DMS 273 (cell line): ENCODE measurements around the gene GRAMD1A.
"Not testable (repeated sequence)": the region's sequence is repeated elsewhere in the genome, so short reads cannot be mapped to it uniquely, and the experiment has no call there.

Source experiments
- DNase-seq: peaks from one replicate; lab custom pipeline; 2025; ENCODE audit not compliant: unreplicated experiment; lab: John Stamatoyannopoulos, UW

The GRAMD1A gene

DNA sequence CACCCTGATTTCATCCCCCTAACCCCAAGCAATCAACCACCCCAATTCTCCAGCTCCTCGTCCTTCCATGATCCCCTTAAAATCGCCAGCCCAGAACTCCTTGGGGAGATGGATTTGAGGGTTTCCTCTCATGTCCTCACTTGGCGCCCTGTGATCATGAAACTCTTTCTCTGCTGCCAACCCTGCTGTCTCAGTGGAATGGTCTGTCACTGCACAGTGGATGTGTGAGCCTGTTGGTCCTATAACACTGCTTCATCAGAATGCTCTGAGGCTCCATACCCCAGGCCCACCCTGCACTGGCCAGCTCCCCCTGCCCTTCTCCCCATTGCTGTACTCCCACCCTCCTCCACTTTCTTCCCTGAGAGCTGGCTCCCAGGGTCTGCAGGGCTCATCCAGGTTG lies 23.5 kb upstream of the GRAMD1A start:
- no peak for DNase-seq

DNA sequence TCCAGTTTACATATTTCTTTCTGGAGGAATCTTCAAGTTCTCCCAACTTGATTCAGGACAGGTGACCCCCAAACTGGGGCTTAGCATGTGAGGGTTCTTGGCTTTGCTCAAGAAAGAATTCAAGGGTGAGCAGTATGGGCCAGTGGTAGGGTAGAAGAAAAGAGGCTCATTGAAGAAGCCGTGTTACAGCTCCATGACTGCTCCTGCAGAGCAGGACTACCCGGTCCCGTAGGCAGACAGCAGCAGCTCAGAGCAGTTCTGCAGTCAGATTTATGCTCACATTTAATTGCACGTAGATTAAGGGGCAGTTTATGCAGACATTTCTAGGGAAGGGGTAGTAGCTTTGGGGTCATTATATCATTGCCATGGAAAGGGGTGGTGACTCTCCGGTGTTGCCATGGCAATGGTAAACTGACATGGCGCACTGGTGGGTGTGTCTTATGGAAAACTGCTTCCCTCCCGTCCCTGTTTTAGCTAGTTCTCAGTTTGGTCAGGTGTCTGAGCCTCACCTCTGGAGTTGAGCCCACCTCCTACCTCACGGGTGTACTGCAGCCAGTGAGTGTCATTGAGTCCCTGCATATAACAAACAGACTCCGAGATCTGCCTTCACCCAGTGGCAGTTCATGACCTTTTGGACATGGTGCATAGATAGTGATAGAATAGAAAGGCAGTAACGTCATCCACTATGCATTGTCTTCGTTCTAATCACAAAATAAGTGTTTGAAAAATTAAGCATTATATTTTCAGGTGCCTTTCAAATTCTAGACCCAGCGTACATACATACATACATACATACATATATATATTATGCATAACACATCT lies 20.1 kb upstream of the GRAMD1A start:
- no peak for DNase-seq

DNA sequence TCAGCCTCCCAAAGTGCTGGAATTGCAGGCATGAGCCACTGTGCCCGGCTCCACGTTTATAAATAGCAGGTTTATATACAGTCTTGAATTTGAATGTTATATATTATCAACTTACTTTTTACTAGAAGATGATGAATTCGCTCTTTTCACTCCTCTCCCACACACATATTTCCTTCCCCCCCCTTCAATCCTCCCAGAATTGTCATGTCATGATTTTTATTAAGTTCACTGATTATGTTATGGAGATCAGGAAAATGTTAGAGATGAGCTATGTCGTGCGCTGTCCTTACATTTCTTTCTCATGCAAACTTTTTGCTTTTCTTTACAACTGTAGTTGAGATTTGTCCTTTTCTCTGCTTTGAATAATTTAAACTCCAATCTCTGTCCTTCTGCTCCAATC lies 17.8 kb upstream of the GRAMD1A start:
- DNase-seq: no peak

DNA sequence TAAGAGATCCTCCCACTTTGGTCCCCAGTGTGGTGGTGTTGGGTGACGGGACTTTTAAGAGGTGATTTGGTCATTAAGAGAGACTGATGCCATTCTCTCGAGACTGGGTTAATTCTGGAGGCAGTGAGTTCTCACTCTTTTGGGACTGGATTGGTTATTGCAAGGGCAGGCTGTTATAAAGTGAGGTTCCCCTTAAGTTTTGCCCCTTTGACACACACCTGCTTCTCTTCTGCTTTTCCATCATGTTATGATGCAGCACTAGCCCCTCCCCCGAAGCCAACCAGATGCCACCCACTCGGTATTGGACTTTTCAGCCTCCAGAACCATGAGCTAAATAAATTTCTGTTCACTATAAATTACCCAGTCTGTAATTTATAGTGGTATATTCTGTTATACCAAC lies 16.3 kb upstream of the GRAMD1A start:
- DNase-seq: no peak

DNA sequence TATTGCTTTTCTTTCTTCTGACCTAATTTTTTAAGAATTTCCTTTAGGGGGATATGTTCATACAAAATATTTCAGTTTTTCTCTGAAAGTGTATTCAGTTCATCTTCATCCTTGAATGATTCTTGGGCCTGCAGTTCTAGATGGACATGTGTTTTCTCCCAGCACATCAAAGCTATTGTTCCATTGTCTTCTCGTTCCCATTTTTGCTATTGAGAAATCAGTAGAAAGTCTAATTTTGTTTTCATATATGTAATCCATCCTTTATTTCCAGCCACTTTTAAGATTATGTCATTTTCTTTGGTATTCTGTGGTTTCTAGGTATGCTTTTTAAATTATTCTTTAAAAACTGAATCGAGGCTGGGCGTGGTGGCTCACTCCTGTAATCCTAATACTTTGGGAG lies 15.8 kb upstream of the GRAMD1A start:
- no peak for DNase-seq

GRCh38 chr19:34985249-34986022 lies 14.7 kb upstream of the GRAMD1A start:
- peak; percentile 61 for DNase-seq

DNA sequence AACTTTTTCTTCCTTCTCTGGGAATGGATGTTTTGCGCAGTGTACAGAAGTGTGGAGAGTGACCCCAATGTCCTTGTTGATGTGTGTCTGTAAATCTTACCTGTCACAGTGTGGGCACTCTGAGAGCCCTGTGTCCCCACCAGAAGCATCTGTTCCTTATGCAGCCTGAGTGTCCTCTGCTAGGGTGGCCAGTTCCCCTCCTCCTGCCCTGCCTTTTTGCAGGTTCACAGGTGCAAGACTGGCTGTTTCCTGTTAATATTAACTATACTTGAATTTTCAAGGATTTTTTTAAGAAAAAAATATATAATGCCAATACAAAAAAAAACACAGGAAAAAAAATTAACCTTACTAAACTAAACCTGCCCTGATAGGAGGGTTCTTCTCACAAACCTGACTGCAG lies 12.0 kb upstream of the GRAMD1A start:
- DNase-seq: no peak

DNA sequence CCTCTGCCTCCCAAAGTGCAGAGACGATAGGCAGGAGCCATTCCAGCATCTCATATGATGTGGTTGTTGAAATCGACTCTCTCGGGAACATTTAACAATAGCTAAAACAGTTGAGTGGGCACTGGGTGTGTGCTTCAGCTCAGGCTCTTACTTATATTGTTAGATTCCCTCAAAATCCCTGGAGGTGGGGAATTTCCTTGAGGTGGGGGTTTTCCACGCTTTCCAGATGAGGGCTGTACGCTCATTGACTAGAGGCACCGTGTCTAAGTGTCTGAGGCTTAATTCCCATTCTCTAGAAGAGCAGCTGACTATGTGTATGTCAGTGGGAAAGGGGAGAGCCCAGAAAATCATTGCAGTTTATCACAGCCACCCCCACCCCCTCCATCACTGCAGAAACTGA lies 10.8 kb upstream of the GRAMD1A start:
- DNase-seq: no peak

DNA sequence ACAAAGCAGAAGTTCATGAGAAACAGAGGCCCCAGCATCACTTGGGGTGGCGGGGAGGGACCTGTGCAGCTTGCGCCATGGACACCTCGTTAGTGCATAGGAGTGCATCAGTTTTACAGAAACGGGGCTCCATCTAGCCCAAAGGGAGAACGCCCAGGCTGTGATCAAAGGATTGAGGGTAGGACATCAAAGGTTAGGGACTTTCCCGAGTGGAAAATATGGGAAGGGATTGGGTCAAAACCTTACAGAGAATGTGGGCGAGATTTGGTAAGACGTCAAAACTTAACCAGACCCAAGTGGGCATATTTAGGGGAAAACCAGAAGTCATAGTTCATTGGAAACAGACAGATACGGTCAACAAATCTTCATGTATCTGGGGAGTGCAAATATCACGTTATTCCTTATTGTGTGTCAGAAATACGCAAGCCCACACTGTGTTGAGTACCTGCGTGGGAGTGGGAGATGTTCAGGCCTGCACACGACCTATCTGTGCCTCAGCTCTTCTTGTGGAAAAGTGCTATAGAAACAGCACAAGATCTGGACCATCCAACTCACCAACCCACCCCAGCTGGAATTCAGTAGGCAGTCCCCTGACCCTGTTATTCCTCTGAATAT lies 9.4 kb upstream of the GRAMD1A start:
- no peak for DNase-seq

DNA sequence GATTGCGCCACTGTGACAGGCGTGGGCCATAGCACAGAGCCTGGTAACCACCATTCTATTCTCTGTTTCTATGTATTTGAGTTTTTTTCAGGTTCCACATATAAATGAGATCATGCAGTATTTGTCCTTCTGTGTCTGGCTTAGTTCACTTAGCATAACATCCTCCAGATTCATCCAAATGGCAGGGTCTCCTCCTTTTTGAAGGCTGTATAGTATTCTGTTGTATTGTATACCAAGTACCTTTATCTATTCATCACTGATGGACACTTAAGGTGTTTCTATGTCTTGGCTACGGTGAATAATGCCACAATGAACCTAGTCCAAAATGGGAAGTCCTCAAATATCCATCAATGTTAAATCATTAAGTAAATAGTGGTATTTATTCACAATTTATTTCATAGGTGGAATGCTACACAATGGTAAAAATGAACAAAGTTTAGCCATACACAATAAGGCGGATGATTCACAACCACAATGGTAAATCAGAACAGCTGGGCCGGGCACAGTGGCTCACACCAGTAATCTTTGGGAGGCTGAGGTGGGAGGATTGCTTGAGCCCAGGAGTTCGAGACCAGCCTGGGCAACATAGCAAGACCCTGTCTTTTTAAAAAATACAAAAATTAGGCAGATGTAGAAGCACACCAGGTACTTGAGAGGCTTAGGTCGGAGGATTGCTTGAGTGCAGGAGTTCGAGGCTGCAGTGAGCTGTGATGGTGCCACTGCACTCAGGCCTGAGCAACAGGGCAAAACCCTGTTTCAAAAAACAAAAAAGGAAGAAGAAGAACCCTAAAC lies 8.4 kb upstream of the GRAMD1A start:
- no peak for DNase-seq

GRCh38 chr19:34992582-34992981 lies 7.5 kb upstream of the GRAMD1A start:
- DNase-seq: not testable (repeated sequence)

GRCh38 chr19:34994286-34994642 lies 5.9 kb upstream of the GRAMD1A start:
- DNase-seq: no peak

- peak; percentile 17 for DNase-seq
These were observed 5.2 kb upstream of the GRAMD1A start for GRCh38 chr19:34994643-34995541.

GRCh38 chr19:34995551-34995950 lies 4.6 kb upstream of the GRAMD1A start:
- DNase-seq: no peak

GRCh38 chr19:34997071-34997617 lies 3.0 kb upstream of the GRAMD1A start:
- no peak for DNase-seq

- DNase-seq: not testable (repeated sequence)
These were observed 1.9 kb upstream of the GRAMD1A start for GRCh38 chr19:34998224-34998623.

- no peak for DNase-seq
These were observed 1.2 kb upstream of the GRAMD1A start for GRCh38 chr19:34998777-34999497.

DNA sequence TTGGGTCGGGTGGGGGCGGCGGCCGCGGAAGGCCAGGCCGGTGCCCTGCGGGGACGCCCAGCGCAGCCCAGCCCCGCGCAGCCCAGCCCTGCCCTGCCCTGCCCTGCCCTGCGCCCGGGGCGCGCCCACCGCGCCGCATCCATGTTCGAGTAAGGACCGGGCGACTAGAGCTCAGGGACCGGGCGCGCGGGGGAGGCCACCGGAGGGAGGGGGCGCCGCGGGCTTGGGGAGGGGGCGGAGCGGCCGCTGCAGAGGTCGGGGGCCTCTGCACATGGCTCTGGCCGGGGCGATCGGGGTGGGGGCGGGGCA lies 169 bp downstream of the GRAMD1A start:
- DNase-seq: no peak
